Measurements from ENCODE around the gene CRYGA.

GRCh38 chr2:208139447-208139846, 23.9 kb downstream of the CRYGA start:
- TF ChIP-seq SUZ12 (IDR thresholded peaks at IDR 0.05) (no peak), BHLHE40 (IDR thresholded peaks at IDR 0.05; ENCODE audit: borderline replicate concordance) (no peak), NFRKB (IDR thresholded peaks at IDR 0.05) (no peak), ZNF384 (IDR thresholded peaks at IDR 0.05) (no peak), FOXA1 (IDR thresholded peaks at IDR 0.05) (no peak), ARNT (IDR thresholded peaks at IDR 0.05) (no peak), SP1 (IDR thresholded peaks at IDR 0.05) (no peak), FOXK2 (IDR thresholded peaks at IDR 0.05) (no peak)

Data from HEK293T (cell line).